Measurements from ENCODE around the gene AXIN1. TPM values are rescaled to one million over a fixed set of nuclear protein-coding genes. Genes with fewer than 3 reads are reported as not detected.

The AXIN1 gene
- total and polyA plus RNA-seq, 9 of the 15 experiments (the other 6 are each of a cell fraction or from before 2014, with no cell fraction given), result 0.42 to 58.0 (median 25.9) TPM

- TF ChIP-seq CLOCK (CRISPR knock-in tag; IDR thresholded peaks at IDR 0.05; ENCODE audit: borderline replicate concordance) (no peak), PHB2 (IDR thresholded peaks at IDR 0.05; ENCODE audit: low read depth) (no peak), CTCF (IDR thresholded peaks at IDR 0.05 in 2 of 3, conservative IDR thresholded peaks at IDR 0.05 in 1 of 3; ENCODE audit: insufficient read depth in 2 of 3, low read depth in 1 of 3, low read length in 3 of 3) (peak; percentile 50 to 81 (median 51)), SIN3A (IDR thresholded peaks at IDR 0.05; ENCODE audit: borderline replicate concordance in 2 of 2, control insufficient read depth in 1 of 2, low read depth in 2 of 2, low read length in 2 of 2) (no peak), BMI1 (IDR thresholded peaks at IDR 0.05; ENCODE audit: low read length) (no peak), ELF4 (CRISPR knock-in tag; IDR thresholded peaks at IDR 0.05) (no peak), ZNF184 (CRISPR knock-in tag; IDR thresholded peaks at IDR 0.05) (no peak), BCL6 (CRISPR knock-in tag; IDR thresholded peaks at IDR 0.05) (no peak), EP300 (IDR thresholded peaks at IDR 0.05; ENCODE audit: low read length) (no peak), ZC3H8 (IDR thresholded peaks at IDR 0.05) (no peak), AFF4 (CRISPR knock-in tag; IDR thresholded peaks at IDR 0.05) (no peak), TSHZ1 (CRISPR knock-in tag; IDR thresholded peaks at IDR 0.05) (no peak), HMGN3 (IDR thresholded peaks at IDR 0.05; ENCODE audit: borderline replicate concordance, extremely low read depth, insufficient read length, low read depth, low read length) (no peak), PURB (CRISPR knock-in tag; IDR thresholded peaks at IDR 0.05; ENCODE audit: low read depth) (no peak), FUS (optimal IDR thresholded peaks at IDR 0.05; ENCODE audit: low read depth, low read length) (no peak)
Measured at GRCh38 chr16:397736-398332, 45.3 kb upstream of the AXIN1 start (continued).

Measured in K562 (cell line).